Mononuclear cell (primary cell): ENCODE measurements around the gene LAMC1. TPM values are rescaled to one million over a fixed set of nuclear protein-coding genes. Genes with fewer than 3 reads are reported as not detected.

Experiments
- H3K27me3 ChIP-seq: 2 replicates; pipeline ENCODE4 v1.6.0; 2011; ENCODE audit warnings: low read length, control low read depth; ENCODE audit not compliant: insufficient read depth
- H3K4me1 ChIP-seq: 2 replicates; pipeline ENCODE4 v1.5.1; 2011; ENCODE audit warnings: mild to moderate bottlenecking, low read length, control low read depth; ENCODE audit not compliant: insufficient read depth
- H3K4me3 ChIP-seq: 2 replicates; pipeline ENCODE4 v1.5.1; 2011; ENCODE audit warnings: mild to moderate bottlenecking, low read length, moderate library complexity
- H3K9me3 ChIP-seq: 2 replicates; pipeline ENCODE4 v1.5.1; 2011; ENCODE audit warnings: low read depth, mild to moderate bottlenecking, control low read depth, low read length
- total RNA-seq: library from RNA; depleted of rRNA; stranded (reverse); fragments of >200 nt; gene quantifications from one replicate; pipeline ENCODE4 v1.2.3, GENCODE V29; 2012

LAMC1 gene
- total RNA-seq, 1 donor: 2.6 TPM

DNA sequence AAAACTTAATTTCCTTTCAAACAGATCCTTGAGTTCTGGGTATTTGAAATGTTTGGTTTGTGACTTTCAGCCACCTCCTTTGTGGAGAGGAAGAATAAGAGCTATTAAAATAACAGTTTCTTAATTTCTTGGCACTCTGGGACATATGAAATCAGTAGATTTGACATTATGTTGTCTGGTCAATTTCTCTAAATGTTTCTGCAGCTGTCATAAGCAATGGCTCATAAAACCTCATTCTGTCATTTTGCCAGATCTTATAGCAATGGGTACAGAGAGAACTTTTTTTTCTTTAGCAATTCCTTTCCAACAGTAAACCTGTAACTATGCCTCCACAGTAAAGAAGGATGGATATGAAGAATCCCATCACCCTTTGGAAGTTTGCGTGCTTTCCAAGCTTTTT lies 52.6 kb downstream of the LAMC1 start:
- H3K9me3 ChIP-seq: no peaks in the 10 kb centered on the region
- H3K27me3 ChIP-seq: no peaks in the 10 kb centered on the region
- peaks cover 5% of the 10 kb centered on the region for H3K4me1 ChIP-seq

GRCh38 chr1:183077097-183077496 lies 53.9 kb downstream of the LAMC1 start:
- Histone ChIP-seq H3K4me1 (no peaks in the 10 kb centered on the region), H3K27me3 (no peaks in the 10 kb centered on the region), H3K9me3 (no peaks in the 10 kb centered on the region), H3K4me3 (no peak overlapping the region)

More for the DNA sequence above, 52.6 kb downstream of the LAMC1 start:
- no peak overlapping the region for H3K4me3 ChIP-seq

GRCh38 chr1:183079712-183080388 lies 56.6 kb downstream of the LAMC1 start:
- H3K4me1 ChIP-seq: no peaks in the 10 kb centered on the region
- H3K27me3 ChIP-seq: no peaks in the 10 kb centered on the region
- no peaks in the 10 kb centered on the region for H3K9me3 ChIP-seq
- H3K4me3 ChIP-seq: no peak overlapping the region

DNA sequence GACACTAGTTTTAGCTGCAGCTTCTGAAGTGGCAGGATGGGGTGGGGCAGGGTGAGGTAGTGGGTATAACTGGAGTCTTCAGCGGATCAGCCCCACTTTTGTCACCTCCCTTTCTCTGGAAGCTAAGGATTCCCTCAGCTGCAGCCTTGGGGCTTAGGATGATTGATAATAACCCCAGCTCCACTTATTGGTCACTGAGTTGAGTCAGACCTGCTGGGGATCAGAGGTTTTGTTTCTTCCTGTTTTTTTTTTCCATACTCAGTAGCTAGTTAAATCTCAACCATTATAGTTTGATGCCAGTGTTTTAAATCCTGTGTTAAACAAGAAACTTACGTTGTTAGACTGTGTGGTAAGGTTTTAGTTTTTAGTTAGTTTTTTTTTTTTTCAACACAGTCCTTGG lies 57.2 kb downstream of the LAMC1 start:
- H3K4me1 ChIP-seq: no peaks in the 10 kb centered on the region
- no peak overlapping the region for H3K4me3 ChIP-seq
- no peaks in the 10 kb centered on the region for H3K9me3 ChIP-seq
- no peaks in the 10 kb centered on the region for H3K27me3 ChIP-seq

GRCh38 chr1:183081402-183082120 lies 58.3 kb downstream of the LAMC1 start:
- H3K4me3 ChIP-seq: no peak overlapping the region
- no peaks in the 10 kb centered on the region for H3K9me3 ChIP-seq
- no peaks in the 10 kb centered on the region for H3K27me3 ChIP-seq
- no peaks in the 10 kb centered on the region for H3K4me1 ChIP-seq

DNA sequence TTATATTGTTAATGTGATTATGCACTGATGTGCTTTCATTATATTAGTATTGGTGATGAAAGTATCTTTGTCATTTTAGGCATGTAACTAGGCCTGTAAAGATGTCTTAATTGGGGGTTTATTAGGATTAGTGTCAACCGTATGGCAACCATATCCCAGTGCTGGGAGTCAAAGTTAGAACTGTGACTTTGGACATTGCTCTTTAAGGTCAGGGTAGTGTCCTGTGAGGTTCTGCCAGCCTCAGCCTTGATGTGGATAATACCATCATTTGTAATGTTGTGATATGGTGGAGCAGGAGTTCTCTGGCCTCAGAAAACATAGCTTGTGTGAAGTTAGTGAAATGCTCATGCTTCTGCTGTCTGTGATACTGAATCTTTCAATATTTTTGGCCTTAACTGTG lies 59.4 kb downstream of the LAMC1 start:
- no peak overlapping the region for H3K4me3 ChIP-seq
- H3K27me3 ChIP-seq: no peaks in the 10 kb centered on the region
- no peaks in the 10 kb centered on the region for H3K9me3 ChIP-seq
- H3K4me1 ChIP-seq: no peaks in the 10 kb centered on the region

DNA sequence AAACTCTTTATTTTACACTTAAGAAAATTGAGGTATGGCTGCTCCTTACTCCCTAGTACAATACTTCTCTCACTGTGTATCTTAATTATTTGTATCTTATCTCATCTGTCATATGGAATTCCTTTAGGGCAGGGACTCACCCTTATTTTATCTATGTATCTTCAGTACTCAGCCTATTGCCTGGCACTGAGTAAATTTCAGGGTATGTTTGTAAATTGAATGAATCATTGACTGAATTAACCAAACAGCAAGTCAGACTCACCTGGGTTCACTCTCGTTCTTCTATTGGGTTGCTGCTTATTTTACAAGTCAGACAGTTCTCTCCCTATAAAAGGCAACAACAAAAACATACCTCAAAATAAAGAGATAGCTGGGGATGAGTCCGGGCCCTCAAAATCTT lies 63.8 kb downstream of the LAMC1 start:
- H3K27me3 ChIP-seq: no peaks in the 10 kb centered on the region
- H3K4me1 ChIP-seq: no peaks in the 10 kb centered on the region
- no peaks in the 10 kb centered on the region for H3K9me3 ChIP-seq
- no peak overlapping the region for H3K4me3 ChIP-seq

- H3K9me3 ChIP-seq: no peaks in the 10 kb centered on the region
- no peaks in the 10 kb centered on the region for H3K4me1 ChIP-seq
These were observed 65.9 kb downstream of the LAMC1 start for GRCh38 chr1:183089025-183089639.

DNA sequence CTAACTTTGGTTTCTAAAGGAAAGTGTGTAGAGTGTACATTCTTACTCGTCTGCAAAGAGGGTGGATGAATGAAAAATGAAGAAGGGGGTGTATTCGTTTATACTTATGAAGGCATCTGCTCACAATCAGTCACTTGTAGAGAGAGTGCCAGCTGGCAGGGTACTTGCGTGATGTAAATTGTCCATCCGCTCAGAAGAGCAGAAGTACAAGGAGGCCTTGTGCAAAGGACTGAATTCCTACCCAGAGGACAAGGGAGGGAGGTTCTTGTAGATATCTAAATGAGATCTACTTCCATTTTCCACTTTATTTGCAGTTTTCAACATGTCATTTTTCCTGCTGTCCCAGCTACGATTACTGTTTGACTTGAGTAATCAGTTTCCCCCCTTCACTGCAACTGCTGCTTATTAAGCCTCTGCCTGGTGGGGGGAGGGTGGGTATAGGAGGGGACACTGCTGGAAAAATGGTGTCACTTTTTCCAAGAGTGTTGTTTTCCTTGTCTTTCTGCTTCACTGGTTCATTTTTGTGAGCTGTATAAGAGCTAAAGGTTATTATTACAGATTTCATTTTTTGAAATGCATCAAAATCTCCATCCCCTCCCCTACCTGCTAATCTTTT lies 67.3 kb downstream of the LAMC1 start:
- H3K4me3 ChIP-seq: no peak overlapping the region
- no peaks in the 10 kb centered on the region for H3K9me3 ChIP-seq
- no peaks in the 10 kb centered on the region for H3K27me3 ChIP-seq
- H3K4me1 ChIP-seq: no peaks in the 10 kb centered on the region

More at GRCh38 chr1:183089025-183089639, 65.9 kb downstream of the LAMC1 start:
- no peaks in the 10 kb centered on the region for H3K27me3 ChIP-seq
- H3K4me3 ChIP-seq: no peak overlapping the region

DNA sequence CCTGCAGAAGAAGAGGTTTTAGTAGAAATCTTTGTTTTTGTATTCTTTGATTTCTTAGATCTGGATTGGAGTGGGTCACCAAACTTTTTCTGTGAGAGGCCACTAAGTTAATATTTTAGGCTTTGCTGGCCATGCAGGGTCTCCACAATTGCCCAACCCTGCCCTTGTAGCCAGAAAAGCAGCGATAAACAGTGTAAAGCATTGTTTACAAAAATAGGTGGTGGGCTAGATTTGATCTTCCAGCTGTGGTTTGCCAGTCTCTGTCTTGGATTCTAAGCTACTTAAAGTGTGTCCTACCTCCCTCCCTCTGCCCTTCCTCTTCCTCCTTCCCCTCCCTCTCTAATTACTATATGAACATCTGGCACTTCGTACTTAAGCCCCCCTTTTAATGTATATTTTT lies 68.0 kb downstream of the LAMC1 start:
- Histone ChIP-seq H3K4me3 (no peak overlapping the region), H3K9me3 (no peaks in the 10 kb centered on the region), H3K27me3 (no peaks in the 10 kb centered on the region), H3K4me1 (no peaks in the 10 kb centered on the region)

GRCh38 chr1:183092350-183092749 lies 69.1 kb downstream of the LAMC1 start:
- Histone ChIP-seq H3K4me1 (no peaks in the 10 kb centered on the region), H3K4me3 (no peak overlapping the region), H3K9me3 (no peaks in the 10 kb centered on the region), H3K27me3 (no peaks in the 10 kb centered on the region)

- H3K27me3 ChIP-seq: no peaks in the 10 kb centered on the region
- no peak overlapping the region for H3K4me3 ChIP-seq
- no peaks in the 10 kb centered on the region for H3K9me3 ChIP-seq
- H3K4me1 ChIP-seq: no peaks in the 10 kb centered on the region
These were observed 69.9 kb downstream of the LAMC1 start for GRCh38 chr1:183093066-183093668.

DNA sequence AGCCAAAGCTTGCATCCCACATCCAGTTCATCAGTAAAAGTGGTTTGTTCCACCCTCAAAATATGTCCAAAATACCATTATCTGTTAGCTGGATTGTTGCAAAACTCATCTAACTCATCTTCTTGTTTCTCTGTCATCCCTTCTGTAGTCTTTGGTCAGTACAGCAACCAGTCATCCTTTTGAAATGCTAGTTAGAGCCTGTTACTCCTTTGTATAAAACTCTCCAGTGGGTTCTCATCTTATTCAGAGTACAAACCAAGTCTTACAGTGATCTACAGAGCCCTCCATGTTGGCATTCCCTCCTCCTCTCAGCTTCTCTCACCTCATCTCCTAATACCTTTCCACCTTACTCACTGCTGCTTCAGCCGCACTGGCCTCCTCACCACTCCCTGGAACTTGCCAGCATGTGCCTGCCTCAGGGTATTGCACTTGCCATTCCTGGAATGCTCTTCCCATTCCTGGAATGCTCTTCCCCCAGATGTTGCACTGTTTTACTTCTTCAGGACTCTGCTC lies 70.6 kb downstream of the LAMC1 start:
- Histone ChIP-seq H3K4me1 (no peaks in the 10 kb centered on the region), H3K4me3 (no peak overlapping the region), H3K27me3 (no peaks in the 10 kb centered on the region)

GRCh38 chr1:183094351-183094750 lies 71.1 kb downstream of the LAMC1 start:
- H3K27me3 ChIP-seq: no peaks in the 10 kb centered on the region
- no peaks in the 10 kb centered on the region for H3K9me3 ChIP-seq
- no peak overlapping the region for H3K4me3 ChIP-seq
- no peaks in the 10 kb centered on the region for H3K4me1 ChIP-seq

More for the DNA sequence above, 70.6 kb downstream of the LAMC1 start:
- H3K9me3 ChIP-seq: no peaks in the 10 kb centered on the region

DNA sequence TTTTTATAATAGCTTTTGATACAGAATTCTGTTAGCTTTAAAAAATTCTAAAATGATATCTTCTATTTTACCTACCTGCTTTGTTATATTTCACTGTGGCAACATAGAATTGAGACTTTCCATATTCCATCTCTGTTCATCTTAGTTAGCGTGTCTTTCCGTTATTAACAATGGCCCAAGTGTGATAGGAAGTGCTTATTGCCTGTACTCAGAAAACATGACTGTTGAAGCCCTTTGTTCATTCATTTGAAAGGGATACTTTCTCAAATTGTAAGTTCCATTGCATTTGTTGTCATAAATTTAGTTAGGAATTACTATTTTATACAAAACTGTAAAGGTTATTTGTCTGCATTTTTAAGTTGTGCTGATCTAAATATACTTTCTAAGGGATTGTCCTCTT lies 73.1 kb downstream of the LAMC1 start:
- H3K4me3 ChIP-seq: no peak overlapping the region

More for the DNA sequence above, 73.1 kb downstream of the LAMC1 start:
- H3K4me1 ChIP-seq: no peaks in the 10 kb centered on the region
- no peaks in the 10 kb centered on the region for H3K27me3 ChIP-seq
- no peaks in the 10 kb centered on the region for H3K9me3 ChIP-seq
